MM.1S (cell line): ENCODE data around the gene FAM193B.
"Not testable (repeated sequence)": the region's sequence is repeated elsewhere in the genome, so short reads cannot be mapped to it uniquely, and the experiment has no call there.

Experiments
- DNase-seq: peaks from one replicate; pipeline ENCODE4 v3.0.0-alpha.2; 2015
- H2AFZ ChIP-seq: fragments of 300-600 bp; sonication (generic); 2 replicates; pipeline ENCODE4 v1.6.0; 2016; ENCODE audit warnings: antibody characterized with exemption, low read length
- H3F3A ChIP-seq: fragments of 300-600 bp; sonication (generic); 2 replicates; pipeline ENCODE4 v1.6.1; 2016; ENCODE audit warnings: mild to moderate bottlenecking, antibody characterized with exemption, low read length, moderate library complexity, mixed read lengths; ENCODE audit not compliant: insufficient read depth
- H3K27ac ChIP-seq: fragments of 300-600 bp; sonication (generic); 2 replicates; pipeline ENCODE4 v1.5.1; 2016; ENCODE audit warnings: mild to moderate bottlenecking, low read length
- H3K27me3 ChIP-seq: fragments of 300-600 bp; sonication (generic); replicated peaks from 2 replicates; pipeline ENCODE4 v1.6.0; 2016; ENCODE audit warnings: low read length; ENCODE audit not compliant: insufficient read depth
- H3K36me3 ChIP-seq: fragments of 300-600 bp; sonication (generic); replicated peaks from 2 replicates; pipeline ENCODE4 v1.6.1; 2016; ENCODE audit warnings: mild to moderate bottlenecking, low read length, mixed read lengths; ENCODE audit not compliant: insufficient read depth
- H3K4me1 ChIP-seq: fragments of 300-600 bp; sonication (generic); 2 replicates; pipeline ENCODE4 v1.6.1; 2016; ENCODE audit warnings: low read length, mixed read lengths
- H3K4me2 ChIP-seq: fragments of 300-600 bp; sonication (generic); 2 replicates; pipeline ENCODE4 v1.6.0; 2016; ENCODE audit warnings: low read depth, low read length
- H3K4me3 ChIP-seq: fragments of 300-600 bp; sonication (generic); 2 replicates; pipeline ENCODE4 v1.5.1; 2016; ENCODE audit warnings: low read length, mixed read lengths
- H3K79me2 ChIP-seq: fragments of 300-600 bp; sonication (generic); 2 replicates; pipeline ENCODE4 v1.6.1; 2016; ENCODE audit warnings: mixed run types, low read length, mixed read lengths
- H3K9ac ChIP-seq: fragments of 300-600 bp; sonication (generic); 2 replicates; pipeline ENCODE4 v1.6.1; 2016; ENCODE audit warnings: low read length, mixed read lengths
- H3K9me2 ChIP-seq: fragments of 300-600 bp; sonication (generic); replicated peaks from 2 replicates; pipeline ENCODE4 v1.6.1; 2016; ENCODE audit warnings: mild to moderate bottlenecking, low read length, mixed read lengths; ENCODE audit not compliant: insufficient read depth
- H3K9me3 ChIP-seq: fragments of 300-600 bp; sonication (generic); replicated peaks from 2 replicates; pipeline ENCODE4 v1.6.1; 2016; ENCODE audit warnings: mild to moderate bottlenecking, low read length, mixed read lengths; ENCODE audit not compliant: insufficient read depth
- H4K20me1 ChIP-seq: fragments of 300-600 bp; sonication (generic); 2 replicates; pipeline ENCODE4 v1.6.1; 2016; ENCODE audit warnings: mild to moderate bottlenecking, low read length, moderate library complexity, mixed read lengths; ENCODE audit not compliant: insufficient read depth
- EZH2 ChIP-seq: fragments of 300-600 bp; sonication (generic); optimal IDR thresholded peaks from 2 replicates; pipeline ENCODE3; 2017; ENCODE audit warnings: low read depth, mild to moderate bottlenecking, antibody characterized with exemption, low read length, mixed read lengths
- EZH2phosphoT487 ChIP-seq: fragments of 300-600 bp; sonication (generic); IDR thresholded peaks from 2 replicates; pipeline ENCODE4 v1.6.1; 2018; ENCODE audit warnings: antibody characterized with exemption, low read length
- TF ChIP-seq, protein P1 (sequence below): fragments of 300-600 bp; sonication (generic); IDR thresholded peaks from 2 replicates; pipeline ENCODE4 v1.5.1; 2016; ENCODE audit warnings: antibody characterized with exemption, low read length, mixed read lengths

The FAM193B gene

DNA sequence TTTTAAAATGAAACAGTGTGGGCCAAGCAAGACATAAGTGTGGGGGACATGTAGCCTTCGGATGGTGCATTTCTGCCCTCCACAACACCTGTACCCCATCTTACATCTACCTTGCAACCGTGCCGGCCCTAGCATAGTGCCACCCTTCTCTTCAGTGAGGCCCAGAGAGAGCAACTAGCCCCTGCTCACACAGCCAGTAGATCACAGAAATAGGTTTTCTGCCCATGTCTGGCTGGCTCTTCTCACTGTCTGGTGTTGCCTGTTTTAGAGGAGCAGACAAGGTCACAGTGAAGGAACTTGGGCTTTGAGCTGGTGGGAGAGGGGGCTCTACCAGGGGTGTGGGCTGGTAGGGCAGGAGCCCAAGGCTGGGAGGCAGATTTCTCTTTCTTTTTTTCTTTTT lies 68.1 kb downstream of the FAM193B start:
- peaks cover 11% of the 10 kb centered on the region; the same call in 1 of the 2 replicates for H3K4me1 ChIP-seq
- H3K9me2 ChIP-seq, result no peaks in the 10 kb centered on the region
- TF ChIP-seq EZH2phosphoT487 (no peak), EZH2 (no peak)
- TF ChIP-seq, protein P1, sequence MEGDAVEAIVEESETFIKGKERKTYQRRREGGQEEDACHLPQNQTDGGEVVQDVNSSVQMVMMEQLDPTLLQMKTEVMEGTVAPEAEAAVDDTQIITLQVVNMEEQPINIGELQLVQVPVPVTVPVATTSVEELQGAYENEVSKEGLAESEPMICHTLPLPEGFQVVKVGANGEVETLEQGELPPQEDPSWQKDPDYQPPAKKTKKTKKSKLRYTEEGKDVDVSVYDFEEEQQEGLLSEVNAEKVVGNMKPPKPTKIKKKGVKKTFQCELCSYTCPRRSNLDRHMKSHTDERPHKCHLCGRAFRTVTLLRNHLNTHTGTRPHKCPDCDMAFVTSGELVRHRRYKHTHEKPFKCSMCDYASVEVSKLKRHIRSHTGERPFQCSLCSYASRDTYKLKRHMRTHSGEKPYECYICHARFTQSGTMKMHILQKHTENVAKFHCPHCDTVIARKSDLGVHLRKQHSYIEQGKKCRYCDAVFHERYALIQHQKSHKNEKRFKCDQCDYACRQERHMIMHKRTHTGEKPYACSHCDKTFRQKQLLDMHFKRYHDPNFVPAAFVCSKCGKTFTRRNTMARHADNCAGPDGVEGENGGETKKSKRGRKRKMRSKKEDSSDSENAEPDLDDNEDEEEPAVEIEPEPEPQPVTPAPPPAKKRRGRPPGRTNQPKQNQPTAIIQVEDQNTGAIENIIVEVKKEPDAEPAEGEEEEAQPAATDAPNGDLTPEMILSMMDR, result no peak
- no peak overlapping the region for H3K27ac ChIP-seq
- peaks cover 6% of the 10 kb centered on the region for H3F3A ChIP-seq
- H2AFZ ChIP-seq, result no peak overlapping the region
- no peaks in the 10 kb centered on the region for H3K79me2 ChIP-seq
- H3K4me3 ChIP-seq, result no peak overlapping the region
- H3K36me3 ChIP-seq, result no peaks in the 10 kb centered on the region
- H3K9me3 ChIP-seq, result no peaks in the 10 kb centered on the region
- H3K4me2 ChIP-seq, result no peak overlapping the region
- no peak for DNase-seq
- no peak overlapping the region for H3K9ac ChIP-seq
- no peaks in the 10 kb centered on the region for H3K27me3 ChIP-seq
- no peaks in the 10 kb centered on the region for H4K20me1 ChIP-seq

DNA sequence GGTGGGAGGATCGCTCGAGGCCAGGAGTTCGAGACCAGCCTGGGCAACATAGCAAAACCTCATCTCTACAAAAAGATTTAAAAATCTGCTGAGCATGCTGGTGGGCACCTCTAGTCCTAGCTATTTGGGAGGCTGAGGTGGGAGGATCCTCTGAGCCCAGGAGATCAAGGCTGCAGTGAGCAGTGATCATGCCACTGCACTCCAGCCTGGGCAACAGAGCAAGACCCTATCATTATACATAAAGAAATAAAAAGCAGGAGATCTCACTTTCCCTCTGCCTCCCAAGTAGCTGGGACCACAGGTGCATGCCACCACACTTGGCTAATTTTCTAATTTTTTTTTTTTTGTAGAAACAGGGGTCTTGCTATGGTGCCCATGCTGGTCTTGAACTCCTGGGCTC lies 68.6 kb downstream of the FAM193B start:
- not testable (repeated sequence) for H3K27me3 ChIP-seq, H3K36me3 ChIP-seq, H3K27ac ChIP-seq, H3K79me2 ChIP-seq, H3K4me3 ChIP-seq, H3K9me2 ChIP-seq, H3K4me2 ChIP-seq, H3K9ac ChIP-seq, H4K20me1 ChIP-seq, H3K9me3 ChIP-seq, H2AFZ ChIP-seq, H3F3A ChIP-seq, DNase-seq
- H3K4me1 ChIP-seq, result peaks cover 11% of the 10 kb centered on the region; the same call in 1 of the 2 replicates

DNA sequence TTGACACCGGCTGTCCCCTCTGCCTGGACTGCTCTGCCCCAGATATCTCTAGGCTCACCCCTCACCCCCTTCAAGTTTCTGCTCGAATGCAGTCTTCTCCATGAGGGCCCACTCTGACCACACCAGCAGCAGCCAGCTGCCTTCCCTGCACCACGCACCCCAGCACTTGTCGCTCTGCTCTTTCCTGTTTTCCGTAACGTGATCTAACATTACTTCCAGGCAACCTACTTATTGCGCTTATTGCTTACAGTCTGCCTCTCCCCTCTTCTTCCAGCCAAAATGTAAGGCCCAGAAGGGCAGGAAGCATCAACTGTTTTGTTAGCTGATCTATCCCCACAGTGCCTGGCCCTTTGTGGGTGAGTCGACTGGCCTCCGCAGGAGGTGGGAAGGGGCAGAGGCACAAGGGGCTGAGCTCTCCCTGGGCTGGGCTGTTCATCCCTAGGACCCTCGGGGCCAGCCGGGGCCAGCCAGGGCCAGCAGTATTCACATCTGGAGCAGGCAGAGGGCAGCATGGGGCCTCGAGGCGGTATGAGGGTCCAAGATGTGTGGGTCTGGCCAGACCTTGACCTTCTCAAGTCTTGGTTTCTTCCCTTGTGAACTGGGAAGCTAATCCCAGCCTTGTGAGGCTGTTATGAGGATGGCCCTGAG lies 69.3 kb downstream of the FAM193B start:
- H3K4me1 ChIP-seq, result peaks cover 9% of the 10 kb centered on the region; the same call in 1 of the 2 replicates
- no peaks in the 10 kb centered on the region for H3K36me3 ChIP-seq
- DNase-seq, result no peak
- no peak overlapping the region for H3K4me2 ChIP-seq
- no peaks in the 10 kb centered on the region for H3K9me3 ChIP-seq
- H4K20me1 ChIP-seq, result no peaks in the 10 kb centered on the region
- H3K79me2 ChIP-seq, result no peaks in the 10 kb centered on the region
- H3K9ac ChIP-seq, result no peak overlapping the region
- peaks cover 4% of the 10 kb centered on the region for H3F3A ChIP-seq
- H3K27ac ChIP-seq, result no peak overlapping the region
- no peaks in the 10 kb centered on the region for H3K27me3 ChIP-seq
- no peaks in the 10 kb centered on the region for H3K9me2 ChIP-seq
- H3K4me3 ChIP-seq, result no peak overlapping the region
- H2AFZ ChIP-seq, result no peak overlapping the region
- TF ChIP-seq EZH2, result no peak
- TF ChIP-seq, protein P1, result no peak
- no peak for TF ChIP-seq EZH2phosphoT487
